NCI-H2081 (cell line): ENCODE measurements around the gene DPY19L1.
"Not testable (repeated sequence)": the region's sequence is repeated elsewhere in the genome, so short reads cannot be mapped to it uniquely, and the experiment has no call there.

ENCODE experiments used
- DNase-seq, 2 experiments: peaks; one replicate each; lab custom pipeline; 2025; lab: John Stamatoyannopoulos, UW

Gene DPY19L1

GRCh38 chr7:35037211-35037525 is at the start of gene DPY19L1:
Gene DPY19L1, minus strand, starts transcription at chr7:35037485. Its CDS starts 91 bp downstream, at chr7:35037394.
- no peak for DNase-seq

- DNase-seq = not testable (repeated sequence)
Measured at GRCh38 chr7:35079517-35079916, 42.2 kb upstream of the DPY19L1 start.

GRCh38 chr7:35074008-35074407 is 36.7 kb upstream of the DPY19L1 start:
- DNase-seq = not testable (repeated sequence)

GRCh38 chr7:35072950-35073827 is 35.9 kb upstream of the DPY19L1 start:
- DNase-seq = peak; percentile 2 to 26

- DNase-seq = not testable (repeated sequence)
Measured at GRCh38 chr7:35069084-35069483, 31.8 kb upstream of the DPY19L1 start.

- not testable (repeated sequence) for DNase-seq
Measured at GRCh38 chr7:35065382-35065781, 28.1 kb upstream of the DPY19L1 start.

- not testable (repeated sequence) for DNase-seq
Measured at GRCh38 chr7:35058571-35058970, 21.3 kb upstream of the DPY19L1 start.

- not testable (repeated sequence) for DNase-seq
Measured at GRCh38 chr7:35057505-35058451, 20.5 kb upstream of the DPY19L1 start.

- peak in 1 of 2 experiments; percentile 8 for DNase-seq
Measured at GRCh38 chr7:35055733-35056132, 18.4 kb upstream of the DPY19L1 start.

GRCh38 chr7:35053488-35054175 is 16.3 kb upstream of the DPY19L1 start:
- DNase-seq = not testable (repeated sequence)

GRCh38 chr7:35048390-35048789 is 11.1 kb upstream of the DPY19L1 start:
- DNase-seq = not testable (repeated sequence)

GRCh38 chr7:35047912-35048305 is 10.6 kb upstream of the DPY19L1 start:
- not testable (repeated sequence) for DNase-seq

- DNase-seq = not testable (repeated sequence)
Measured at GRCh38 chr7:35047263-35047911, 10.1 kb upstream of the DPY19L1 start.

- not testable (repeated sequence) for DNase-seq
Measured at GRCh38 chr7:35043301-35043700, 6.0 kb upstream of the DPY19L1 start.

- DNase-seq = no peak
Measured at GRCh38 chr7:35040906-35041305, 3.6 kb upstream of the DPY19L1 start.

GRCh38 chr7:35039343-35039742 is 2.1 kb upstream of the DPY19L1 start:
- DNase-seq = no peak

GRCh38 chr7:35038354-35038753 is 1.1 kb upstream of the DPY19L1 start:
- no peak for DNase-seq

- peak; percentile 94 to 95 for DNase-seq
Measured at GRCh38 chr7:35037526-35038341, 449 bp upstream of the DPY19L1 start.

- peak; percentile 14 to 67 for DNase-seq
Measured at GRCh38 chr7:35036361-35037171, 719 bp downstream of the DPY19L1 start.

GRCh38 chr7:35035511-35035961 is 1.7 kb downstream of the DPY19L1 start:
- peak in 1 of 2 experiments; percentile 42 for DNase-seq
